ENCODE results near the gene GNA14.
"Not testable (repeated sequence)": the region's sequence is repeated elsewhere in the genome, so short reads cannot be mapped to it uniquely, and the experiment has no call there.

Gene GNA14

DNA sequence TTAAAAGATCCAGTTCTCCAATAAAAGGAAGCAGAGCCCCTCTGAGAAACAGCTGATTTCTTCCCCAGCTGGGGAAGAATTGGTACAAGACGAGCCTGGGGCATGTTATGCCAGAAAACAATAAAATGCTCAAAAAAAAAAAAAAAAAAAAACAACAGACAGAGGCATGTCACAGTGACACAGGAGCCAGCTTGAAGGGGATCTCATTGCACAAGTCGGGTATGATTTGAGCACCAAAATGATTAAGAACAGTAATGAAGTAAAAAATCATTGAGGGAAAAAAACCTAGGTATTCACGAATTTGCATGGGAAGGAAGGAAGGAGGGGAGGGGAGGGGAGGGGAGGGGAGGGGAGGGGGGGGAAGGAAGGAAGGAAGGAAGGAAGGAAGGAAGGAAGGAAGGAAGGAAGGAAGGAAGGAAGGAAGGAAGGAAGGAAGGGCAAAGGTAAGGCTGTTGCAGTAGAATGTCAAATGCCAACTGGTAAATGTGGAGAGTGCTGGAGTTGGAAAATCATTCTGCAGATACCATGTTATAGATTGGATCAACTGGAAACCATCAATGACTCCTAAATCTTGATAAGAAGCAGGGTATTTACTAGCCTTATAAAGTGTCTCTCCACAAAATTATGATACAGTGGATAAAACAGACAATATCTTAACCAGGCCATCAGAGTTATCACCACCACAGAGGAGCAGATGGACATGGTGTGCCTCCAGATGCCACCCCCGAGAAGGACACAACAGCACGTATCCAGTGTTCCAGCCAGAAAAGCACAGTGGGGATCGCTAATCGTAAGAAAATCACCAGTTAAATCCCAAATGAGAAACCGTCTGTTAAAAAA lies 7.2 kb downstream of the GNA14 start:
- DNase-seq = no peak

DNA sequence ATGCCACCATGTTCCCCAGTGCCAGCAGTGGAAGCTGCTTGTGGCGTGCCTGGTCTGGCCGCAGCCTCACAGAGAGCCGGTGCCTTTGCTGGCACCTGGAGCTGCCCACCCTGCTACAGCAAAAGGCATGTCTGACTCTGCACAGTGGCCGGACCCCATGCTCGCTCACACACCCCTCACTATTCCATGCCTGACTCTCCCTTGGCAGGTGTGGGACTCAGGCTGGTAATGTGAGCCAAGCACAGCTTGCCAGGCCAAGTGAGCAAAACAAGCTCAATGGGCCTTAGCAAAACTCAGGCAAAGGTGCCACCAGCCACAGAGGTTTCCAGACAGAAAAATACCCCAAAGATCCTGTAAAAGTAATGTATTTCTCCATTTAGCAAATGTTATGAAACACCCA lies 15.5 kb downstream of the GNA14 start:
- DNase-seq = no peak

DNA sequence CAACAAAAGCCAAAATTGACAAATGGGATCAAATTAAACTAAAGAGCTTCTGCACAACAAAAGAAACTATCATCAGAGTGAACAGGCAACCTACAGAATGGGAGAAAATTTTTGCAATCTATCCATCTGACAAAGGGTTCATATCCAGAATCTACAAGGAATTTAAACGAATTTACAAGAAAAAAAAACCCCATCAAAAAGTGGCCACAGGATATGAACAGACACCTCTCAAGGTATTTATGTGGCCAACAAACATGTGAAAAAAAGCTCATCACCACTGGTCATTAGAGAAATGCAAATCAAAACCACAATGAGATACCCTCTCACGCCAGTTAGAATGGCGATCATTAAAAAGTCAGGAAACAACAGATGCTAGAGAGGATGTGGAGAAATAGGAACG lies 19.3 kb downstream of the GNA14 start:
- DNase-seq = not testable (repeated sequence)

DNA sequence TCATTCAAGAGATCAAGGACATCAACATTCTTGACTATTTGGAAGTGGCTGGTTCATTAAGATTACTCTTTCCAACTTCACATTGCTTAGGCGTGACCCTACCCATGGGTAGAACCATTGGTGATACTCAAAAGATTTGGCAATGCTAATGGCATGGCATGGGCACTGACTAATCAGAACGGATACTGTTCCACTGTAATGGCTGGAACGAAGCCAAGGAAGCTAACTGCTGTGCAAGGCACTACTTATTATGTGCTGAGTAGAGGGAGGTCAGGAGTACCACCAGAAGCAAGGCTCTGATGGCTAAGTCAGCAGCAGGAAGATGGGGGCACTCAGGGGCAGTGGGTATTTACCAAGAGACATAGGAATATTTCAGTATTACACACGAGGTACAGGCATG lies 31.9 kb downstream of the GNA14 start:
- DNase-seq = no peak

DNA sequence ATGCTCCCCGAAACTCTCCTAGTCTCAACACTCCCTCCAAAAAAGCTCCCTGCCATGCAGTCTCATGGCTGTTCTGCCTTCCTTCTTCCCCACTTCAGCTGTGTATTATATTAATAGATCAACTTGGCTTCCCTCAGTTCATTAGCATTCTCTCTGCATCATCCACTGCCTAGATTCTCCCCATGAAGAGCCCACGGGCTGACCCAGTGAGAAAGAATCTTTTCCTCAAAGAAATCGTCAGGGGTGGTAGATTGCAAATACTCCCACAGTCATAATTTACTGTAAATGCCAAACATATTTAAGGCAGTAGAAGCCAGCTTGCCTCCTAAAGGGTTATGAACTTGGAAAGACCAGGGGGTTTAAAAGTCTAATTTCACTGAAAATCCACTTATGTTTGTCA lies 33.5 kb downstream of the GNA14 start:
- DNase-seq = no peak

DNA sequence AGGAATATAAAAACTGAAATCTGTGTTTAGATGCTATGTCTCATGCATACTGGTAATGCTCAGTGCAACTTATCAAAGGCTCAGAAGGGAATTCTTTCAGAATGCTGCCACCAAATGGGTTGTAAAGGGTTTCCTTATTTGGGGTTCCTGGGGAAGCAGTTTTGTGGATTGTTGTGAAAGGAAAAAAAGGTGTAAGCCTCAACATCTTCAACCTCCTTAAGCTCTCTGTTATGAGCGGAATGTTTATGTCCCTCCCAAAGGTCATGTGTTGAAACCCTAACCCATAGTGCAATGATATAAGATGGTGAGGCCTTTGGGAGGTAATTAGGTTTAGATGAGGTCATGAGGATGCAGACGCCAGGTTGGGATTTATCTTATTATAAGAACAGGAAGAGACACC lies 41.6 kb downstream of the GNA14 start:
- DNase-seq = no peak

DNA sequence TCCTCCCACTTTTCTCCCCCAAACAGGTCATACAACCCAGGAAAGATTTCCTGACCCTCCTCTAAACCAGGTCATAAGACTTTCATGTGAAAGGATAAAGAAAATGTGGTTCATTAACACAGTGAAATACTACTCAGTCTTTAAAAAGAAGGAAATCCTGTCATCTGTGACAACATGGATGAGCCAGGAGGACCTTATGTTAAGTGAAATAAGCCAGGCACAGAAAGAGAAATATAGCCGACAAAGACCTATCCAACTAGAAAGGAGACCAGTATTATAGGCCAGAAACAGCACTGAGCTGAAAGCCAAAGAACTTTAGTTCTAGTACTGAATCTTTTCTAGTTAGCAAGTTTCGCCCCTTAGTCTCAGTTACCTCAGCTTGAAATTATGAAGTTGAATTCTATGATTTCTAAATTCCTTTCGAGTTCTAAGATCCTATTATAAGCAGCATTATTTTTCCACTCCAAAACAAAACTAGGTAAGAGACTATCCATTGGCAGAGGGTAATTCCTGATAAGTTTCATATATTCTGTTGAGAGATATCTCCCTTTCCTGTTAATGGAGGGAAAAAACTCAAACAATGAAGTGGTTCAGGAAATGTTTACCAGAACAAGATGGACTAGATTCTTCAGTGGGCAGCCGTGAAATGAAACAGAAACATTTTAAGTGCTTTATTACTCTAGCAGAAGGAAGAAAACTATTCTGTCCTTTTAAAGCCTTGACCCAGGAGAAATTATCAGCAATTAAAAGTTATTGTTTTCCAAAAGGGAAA lies 42.5 kb downstream of the GNA14 start:
- DNase-seq = no peak

DNA sequence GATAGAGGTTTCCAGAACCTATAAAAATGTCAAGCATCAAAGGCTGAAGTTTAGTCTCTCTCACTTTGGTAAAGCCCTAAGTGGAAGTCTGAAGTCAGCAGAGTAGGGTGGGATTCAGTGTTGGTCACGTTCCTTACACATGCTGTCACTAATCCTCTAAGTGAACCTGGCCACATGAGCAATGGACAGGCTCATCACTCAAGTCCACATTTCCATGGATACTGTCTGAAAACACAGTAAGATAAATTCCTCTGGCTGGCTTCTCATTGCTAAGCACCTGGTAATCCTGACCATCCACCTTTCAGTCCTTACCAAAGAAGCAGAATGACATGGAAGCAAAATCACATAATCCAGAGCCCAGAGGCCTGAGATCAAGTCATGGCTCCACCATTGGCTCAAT lies 43.8 kb downstream of the GNA14 start:
- no peak for DNase-seq

DNA sequence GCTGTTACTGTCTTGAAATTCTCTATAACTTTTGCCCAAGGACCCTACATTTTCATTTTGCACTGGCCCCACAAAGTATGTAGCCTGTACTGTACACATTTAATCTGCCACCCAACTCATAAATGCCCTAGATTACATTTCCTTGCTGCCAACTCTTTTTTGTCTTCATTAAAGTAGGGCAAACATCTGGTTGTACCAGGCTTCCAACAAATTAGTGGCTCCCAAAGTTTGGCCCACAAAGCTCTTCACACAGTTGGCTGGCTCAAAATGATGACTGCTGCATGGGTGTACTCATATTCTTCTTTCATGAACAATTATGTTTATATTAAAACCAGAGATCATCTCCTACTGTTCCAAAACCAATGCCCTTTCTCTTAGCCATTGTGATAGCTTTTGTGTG lies 45.3 kb downstream of the GNA14 start:
- DNase-seq = no peak

DNA sequence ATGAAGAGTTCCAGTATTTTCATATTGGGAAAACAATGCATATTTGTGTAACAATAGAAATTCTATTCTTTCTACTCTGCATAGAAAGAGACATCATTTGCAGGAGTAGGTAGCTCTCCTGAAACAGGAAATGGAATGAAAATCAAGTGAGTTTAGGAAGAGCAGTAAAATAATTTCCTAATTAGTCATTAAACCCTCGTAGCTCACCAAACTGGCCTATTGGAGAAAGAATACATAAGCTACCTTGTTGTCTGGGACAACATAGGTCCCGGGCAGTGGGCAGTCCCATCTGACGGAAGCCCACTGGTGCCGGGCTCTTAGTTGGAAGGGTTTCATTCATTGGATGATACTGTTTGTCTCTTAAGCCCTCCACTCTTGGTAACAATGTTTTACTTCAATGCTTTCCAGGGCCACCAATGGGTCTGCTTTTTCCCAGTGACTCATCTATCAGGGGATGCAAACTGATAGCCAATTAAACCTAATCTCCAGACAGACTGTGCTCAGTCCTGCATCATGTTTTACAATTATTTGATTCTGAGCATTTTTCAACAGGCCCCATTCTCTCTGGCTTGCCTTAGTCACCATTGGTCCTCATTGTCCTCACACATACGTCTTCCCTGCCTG lies 46.5 kb downstream of the GNA14 start:
- no peak for DNase-seq

DNA sequence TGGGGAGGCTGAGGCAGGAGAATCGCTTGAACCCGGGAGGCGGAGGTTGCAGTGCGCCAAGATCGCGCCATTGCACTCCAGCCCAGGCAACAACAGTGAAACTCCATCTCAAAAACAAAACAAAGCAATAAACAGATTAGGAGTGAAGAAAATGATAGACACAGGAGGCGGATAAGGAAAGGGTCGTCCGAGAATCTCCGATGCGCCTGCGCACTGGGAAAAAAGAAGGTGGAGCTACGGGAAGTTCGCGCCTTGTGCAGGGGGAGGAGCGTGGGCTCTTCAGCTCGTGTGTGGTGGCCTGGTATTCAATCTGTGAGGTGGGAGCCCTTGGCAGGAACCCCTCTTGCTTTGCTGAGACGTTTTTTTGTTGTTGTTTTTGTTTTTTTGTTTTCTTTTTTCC lies 47.3 kb downstream of the GNA14 start:
- DNase-seq = no peak

DNA sequence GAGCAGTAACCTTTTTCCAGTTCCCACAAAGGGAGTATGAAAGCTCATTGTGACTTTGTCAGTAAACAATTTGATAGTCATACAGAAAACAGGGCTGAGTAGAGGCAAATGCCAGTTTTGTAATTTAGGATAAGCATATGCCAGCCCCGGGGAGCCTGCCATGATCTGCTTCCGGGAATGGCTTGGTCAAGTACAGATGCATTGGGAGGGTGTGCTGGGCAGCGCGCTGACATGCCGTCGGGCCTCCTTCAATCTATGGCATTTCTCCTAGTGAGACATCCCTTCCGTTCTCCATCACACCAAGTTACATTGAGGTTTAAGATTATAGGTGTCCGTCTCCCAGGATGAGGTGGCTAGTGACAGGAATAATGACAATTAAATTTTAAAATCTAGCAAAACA lies 48.6 kb downstream of the GNA14 start:
- no peak for DNase-seq

DNA sequence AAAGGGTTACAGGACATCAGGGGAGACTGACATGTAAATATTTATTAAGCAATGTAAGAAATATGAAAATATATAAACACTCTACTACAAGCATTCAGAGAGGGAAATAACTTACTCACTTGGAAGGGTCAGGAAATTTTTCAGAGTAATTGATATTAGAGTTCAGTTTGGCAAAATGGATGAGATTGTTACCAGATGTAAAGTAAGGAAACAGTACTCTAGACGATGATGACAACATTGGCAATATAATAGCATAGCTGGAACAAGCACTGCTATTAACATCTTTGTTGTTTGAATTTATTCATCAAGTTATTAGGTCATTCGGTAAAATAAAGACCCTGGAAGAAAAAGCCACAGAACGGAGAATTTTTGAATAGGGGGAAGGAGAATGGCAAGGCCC lies 49.1 kb downstream of the GNA14 start:
- no peak for DNase-seq

DNA sequence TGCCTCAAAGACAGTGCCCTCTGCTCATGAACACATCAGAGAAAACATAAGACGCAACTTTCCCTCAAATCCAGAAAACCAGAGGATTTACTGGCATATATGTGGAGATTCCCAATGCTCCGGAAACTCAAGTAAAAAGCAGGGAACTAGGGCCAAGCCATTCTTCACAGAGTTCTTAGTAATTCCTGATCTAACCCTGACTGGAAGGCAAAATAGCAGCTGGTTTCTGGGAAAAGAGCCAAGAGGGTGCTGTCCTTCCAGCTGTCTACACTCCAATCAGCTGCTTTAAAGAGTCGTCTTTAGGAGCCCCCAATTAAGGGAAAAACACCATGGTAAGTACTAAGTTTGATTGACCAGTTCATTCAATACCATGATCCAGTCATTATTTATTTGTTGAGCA lies 49.6 kb downstream of the GNA14 start:
- DNase-seq = no peak

DNA sequence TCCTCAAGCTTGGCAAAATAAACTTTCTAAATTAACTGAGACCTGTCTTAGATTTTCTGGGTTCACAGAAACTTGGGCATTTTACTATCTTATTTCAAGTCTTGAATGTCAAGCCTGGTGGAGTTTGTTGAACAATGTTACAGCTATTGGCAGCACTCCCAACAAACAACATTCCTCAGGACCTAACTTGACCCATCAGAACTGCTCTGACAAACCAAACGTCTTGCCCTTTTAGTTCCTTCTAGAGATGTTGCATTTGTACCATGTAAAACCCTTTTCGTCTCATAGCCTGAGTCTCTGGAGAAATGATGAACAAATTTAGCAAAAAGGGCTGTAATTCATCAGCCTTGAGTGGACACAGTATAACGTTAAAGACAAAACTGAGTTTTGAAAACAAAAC lies 51.1 kb downstream of the GNA14 start:
- DNase-seq = no peak

DNA sequence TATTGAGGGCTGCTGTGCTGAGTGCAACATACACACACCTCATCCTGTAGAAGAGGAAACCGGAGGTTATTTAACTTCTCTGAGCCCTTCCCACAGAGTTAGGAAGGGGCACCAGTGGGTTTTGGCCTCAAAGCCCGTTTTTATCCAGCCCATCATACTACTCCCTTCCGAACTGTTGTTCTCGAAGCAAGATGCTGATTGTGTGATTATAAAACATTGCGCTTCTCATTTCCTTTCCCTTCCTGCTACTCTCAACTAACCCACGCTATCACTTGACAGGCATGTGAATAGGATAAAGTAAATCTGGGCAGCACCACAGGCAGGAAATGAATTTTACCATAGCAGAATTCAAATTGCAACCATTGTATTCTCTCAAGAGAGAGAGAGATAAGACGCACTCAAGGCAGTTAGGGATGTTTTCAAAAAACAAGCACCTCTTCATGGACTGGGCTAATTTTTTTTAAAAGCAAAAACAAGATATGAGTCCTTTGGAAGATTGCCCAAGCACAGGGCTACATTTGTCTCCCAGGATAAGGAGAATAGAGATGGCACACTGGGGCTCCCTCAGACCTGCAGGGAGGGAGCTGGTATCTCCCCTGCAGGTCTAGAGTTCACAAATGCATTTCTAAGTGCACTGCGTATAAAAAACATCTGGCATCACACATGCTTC lies 52.6 kb downstream of the GNA14 start:
- DNase-seq = no peak

DNA sequence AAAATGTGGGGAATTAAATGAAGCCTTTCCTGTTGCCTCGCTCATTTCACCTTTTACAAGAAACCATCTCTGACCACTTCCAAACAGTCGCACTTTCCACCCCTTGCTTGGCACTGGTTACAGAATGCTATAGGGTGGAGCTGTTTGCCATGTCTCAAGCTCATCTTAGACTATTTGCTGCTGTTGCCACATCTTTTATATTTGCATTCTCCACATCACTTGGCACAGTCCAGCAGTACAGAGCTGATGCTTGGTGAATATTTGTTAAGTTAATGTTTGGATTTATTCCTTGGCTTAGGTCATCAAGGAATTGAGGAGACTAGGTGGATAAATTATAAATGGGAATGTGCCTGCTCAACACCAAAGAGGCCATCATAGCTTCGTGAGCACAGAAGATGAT lies 53.2 kb downstream of the GNA14 start:
- no peak for DNase-seq

DNA sequence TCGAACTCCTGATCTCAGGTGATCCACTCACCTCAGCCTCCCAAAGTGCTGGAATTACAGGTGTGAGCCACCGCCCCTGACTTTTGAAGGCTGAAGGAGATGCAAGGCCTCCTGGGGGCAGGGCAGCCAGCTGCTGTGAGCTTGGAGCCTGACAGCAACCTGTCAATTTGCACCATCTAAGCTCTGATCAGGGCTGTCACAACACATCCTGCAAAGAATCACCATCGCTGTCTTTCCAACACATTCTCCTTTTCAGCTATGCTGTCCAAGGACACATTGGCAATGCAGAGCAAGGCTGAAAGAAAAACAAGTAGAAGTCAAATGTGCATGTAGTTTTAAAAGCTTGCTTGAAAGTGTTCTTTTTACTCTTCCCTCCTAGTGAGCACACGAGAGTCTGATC lies 54.6 kb downstream of the GNA14 start:
- no peak for DNase-seq

DNA sequence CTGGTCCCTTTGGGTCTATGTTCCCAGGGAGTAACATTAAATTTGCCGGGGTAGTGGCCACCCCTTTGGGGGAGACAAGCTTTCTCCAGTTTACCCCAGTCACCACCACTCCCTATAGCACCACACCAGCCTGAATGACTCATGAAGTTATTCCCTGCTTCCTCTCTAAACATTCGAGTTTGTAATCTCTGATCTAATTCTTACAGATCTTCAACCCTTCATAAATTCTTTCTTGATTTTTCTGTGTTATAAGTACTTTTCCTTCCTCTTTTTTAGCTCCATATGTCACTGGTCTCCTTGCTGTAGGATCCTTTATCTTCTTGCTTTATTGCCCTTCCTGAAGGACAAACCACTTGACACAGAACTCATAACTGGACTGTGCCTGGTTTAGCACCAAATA lies 55.6 kb downstream of the GNA14 start:
- DNase-seq = no peak

DNA sequence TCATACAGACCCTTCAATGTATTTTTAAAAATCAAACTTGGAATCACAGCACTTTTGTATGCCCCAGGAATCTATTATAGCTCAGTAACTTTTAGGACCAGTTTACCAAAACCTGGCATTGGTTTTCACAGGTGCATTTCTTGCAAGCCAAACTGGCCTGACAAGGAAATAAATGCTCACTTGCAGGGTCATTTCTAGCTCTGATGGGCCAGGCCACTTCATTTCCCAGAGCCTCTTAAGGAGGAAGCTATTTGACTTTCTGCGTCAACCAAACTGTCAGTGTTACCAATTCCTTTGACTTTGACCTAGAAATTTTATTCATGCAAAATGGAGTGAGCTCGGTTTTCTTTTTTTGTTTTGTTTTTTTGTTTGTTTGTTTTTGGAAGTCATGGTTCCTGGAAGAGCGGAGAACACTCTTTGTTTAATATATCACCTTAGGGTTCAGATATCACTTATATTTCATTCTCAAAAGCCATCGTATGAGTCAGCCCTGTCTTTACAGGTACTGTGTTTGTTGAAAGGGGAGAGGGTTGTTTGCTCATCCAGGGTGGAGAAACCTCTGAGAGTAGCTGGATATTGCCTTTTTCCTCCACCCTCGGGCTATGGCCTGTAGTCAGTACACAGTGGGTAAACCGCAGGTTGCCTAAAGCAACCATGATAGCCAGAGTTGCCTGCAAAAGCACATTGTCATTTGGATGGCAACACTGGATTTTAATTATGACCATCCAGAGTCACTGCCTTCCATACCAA lies 58.9 kb downstream of the GNA14 start:
- no peak for DNase-seq

DNA sequence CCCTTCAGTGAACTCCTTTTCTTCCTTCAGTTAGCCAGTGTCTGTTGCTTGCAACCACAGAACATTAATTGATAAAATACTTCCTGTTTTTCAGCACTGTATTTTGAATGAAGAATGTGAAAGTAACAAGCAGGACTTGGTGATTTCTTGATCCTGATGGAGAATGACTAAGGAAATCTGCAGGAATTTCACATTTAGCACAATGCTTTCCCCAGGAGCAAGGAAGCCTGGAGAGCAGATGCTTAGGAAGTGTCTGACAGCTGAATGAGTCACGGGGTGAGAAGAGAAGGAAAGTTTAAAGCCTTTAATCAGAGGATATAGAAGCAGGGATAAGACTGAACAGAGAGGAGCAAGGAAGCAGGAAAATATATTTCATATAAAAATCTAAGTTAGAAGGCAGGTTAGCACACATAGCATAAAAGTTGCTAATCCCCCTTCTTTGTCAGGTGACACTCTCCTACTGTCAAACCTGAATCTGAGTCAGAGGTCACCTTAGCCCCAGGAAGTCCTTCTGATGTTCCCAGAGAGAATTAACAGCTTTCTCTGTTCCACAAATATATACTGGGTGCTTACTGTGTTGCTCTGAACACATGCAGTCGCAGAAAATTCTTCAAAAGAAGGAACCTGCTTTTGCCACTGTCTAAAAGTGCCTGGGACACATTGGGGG lies 59.7 kb downstream of the GNA14 start:
- no peak for DNase-seq

DNA sequence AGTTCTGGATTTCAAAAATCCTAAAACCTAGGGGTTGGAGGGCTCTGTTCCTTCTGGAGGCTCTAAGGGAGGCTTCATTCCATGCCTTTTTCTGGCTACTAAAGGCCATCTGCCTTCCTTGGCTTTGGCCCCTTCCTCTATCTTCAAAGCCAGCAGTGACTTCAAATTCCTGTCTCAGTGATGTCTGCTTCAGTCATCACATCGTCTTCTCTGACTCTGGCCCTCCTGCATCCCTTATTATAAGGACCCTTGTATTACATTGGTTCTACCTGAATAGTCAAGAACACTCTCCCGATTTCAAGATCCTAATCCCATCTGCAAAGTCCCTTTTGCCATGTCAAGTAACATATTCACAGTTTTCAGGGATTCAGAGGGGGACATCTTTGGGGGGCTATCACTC lies 60.3 kb downstream of the GNA14 start:
- no peak for DNase-seq

Measured in T-helper 1 cell (primary cell).